Mesendoderm (in vitro differentiated cells): ENCODE measurements around the gene LRR1.

Experiments
- DNase-seq: peaks from one replicate; pipeline ENCODE4 v3.0.0; 2013
- H2AK5ac ChIP-seq: 2 replicates; pipeline ENCODE4 v1.6.1; 2013; ENCODE audit warnings: low read length, inconsistent platforms
- H2BK120ac ChIP-seq: 2 replicates; pipeline ENCODE4 v1.6.1; 2013; ENCODE audit warnings: low read depth, mild to moderate bottlenecking, low read length, moderate library complexity, mixed read lengths
- H2BK15ac ChIP-seq: replicated peaks from 2 replicates; pipeline ENCODE4 v1.6.1; 2013; ENCODE audit warnings: low read depth, mild to moderate bottlenecking, moderate library complexity
- H2BK5ac ChIP-seq: 2 replicates; pipeline ENCODE4 v1.6.1; 2013; ENCODE audit warnings: low read length, inconsistent platforms
- H3K18ac ChIP-seq: 2 replicates; pipeline ENCODE4 v1.6.1; 2013; ENCODE audit warnings: mild to moderate bottlenecking, low read length, mixed read lengths
- H3K23ac ChIP-seq: one replicate; pipeline ENCODE4 v1.6.1; 2013; ENCODE audit warnings: low read length
- H3K27ac ChIP-seq: 2 replicates; pipeline ENCODE4 v1.5.1; 2013; ENCODE audit warnings: low read depth, mild to moderate bottlenecking, inconsistent platforms, low read length, moderate library complexity
- H3K27me3 ChIP-seq: 2 replicates; pipeline ENCODE4 v1.6.1; 2013; ENCODE audit warnings: low read length, control low read depth, mild to moderate bottlenecking, inconsistent platforms; ENCODE audit not compliant: insufficient read depth, poor library complexity
- H3K36me3 ChIP-seq: 2 replicates; pipeline ENCODE4 v1.6.1; 2013; ENCODE audit warnings: low read length, inconsistent platforms; ENCODE audit not compliant: control insufficient read depth, insufficient read depth
- H3K4ac ChIP-seq: one replicate; pipeline ENCODE4 v1.6.1; 2013; ENCODE audit warnings: low read depth, mild to moderate bottlenecking, low read length, moderate library complexity
- H3K4me1 ChIP-seq: 2 replicates; pipeline ENCODE4 v1.6.1; 2013; ENCODE audit warnings: low read depth, low read length, inconsistent platforms; ENCODE audit not compliant: control insufficient read depth
- H3K4me2 ChIP-seq: 2 replicates; pipeline ENCODE4 v1.6.1; 2013; ENCODE audit warnings: low read length
- H3K4me3 ChIP-seq: 2 replicates; pipeline ENCODE4 v1.5.1; 2013; ENCODE audit warnings: mild to moderate bottlenecking, low read length
- H3K56ac ChIP-seq: one replicate; pipeline ENCODE4 v1.6.1; 2013; ENCODE audit warnings: low read length
- H3K79me1 ChIP-seq: 2 replicates; pipeline ENCODE4 v1.6.1; 2013; ENCODE audit warnings: low read length, inconsistent platforms
- H3K79me2 ChIP-seq: 2 replicates; pipeline ENCODE4 v1.6.1; 2013; ENCODE audit warnings: mild to moderate bottlenecking, low read length; ENCODE audit not compliant: control insufficient read depth, insufficient read depth
- H3K9ac ChIP-seq: 2 replicates; pipeline ENCODE4 v1.6.1; 2013; ENCODE audit warnings: low read length, inconsistent platforms
- H4K5ac ChIP-seq: one replicate; pipeline ENCODE4 v1.6.1; 2013; ENCODE audit warnings: low read length
- H4K8ac ChIP-seq: one replicate; pipeline ENCODE4 v1.6.1; 2013; ENCODE audit warnings: low read depth, mild to moderate bottlenecking, control low read depth, low read length, moderate library complexity
- WGBS: extraction: QIAGEN DNeasy Blood & Tissue Kit; methylation state at CpG from one replicate; pipeline ENCODE4 v1.1.7; 2013; ENCODE audit warnings: low lambda C conversion rate, missing lambda C conversion rate; ENCODE audit not compliant: insufficient coverage; ENCODE audit errors: extremely low coverage; 5-methylcytosine and 5-hydroxymethylcytosine counted together

The LRR1 gene

DNA sequence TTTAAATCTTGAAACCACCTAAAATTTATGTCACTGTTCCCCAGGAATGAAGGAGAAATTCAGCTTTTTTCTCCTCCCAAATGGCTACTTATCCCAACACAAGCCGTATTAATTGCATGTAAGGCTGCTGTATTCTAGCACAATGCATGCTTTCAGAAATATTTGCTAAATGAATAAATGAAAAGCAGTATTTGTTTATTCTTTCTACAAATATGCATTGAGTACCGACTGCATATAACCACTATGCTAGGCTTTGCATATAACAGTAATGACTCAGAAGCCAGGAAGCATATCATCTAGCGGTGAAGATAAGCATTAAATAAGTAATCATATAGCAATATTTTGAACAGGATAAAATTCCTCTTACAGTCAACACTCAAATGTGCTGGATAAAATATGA, 5.7 kb upstream of the LRR1 start:
- DNase-seq = no peak
- no peak overlapping the region for H2BK120ac ChIP-seq
- no peak overlapping the region for H3K9ac ChIP-seq
- no peaks in the 10 kb centered on the region for H3K36me3 ChIP-seq
- no peak overlapping the region for H3K23ac ChIP-seq
- no peak overlapping the region for H3K4me3 ChIP-seq
- H2BK15ac ChIP-seq = no peak overlapping the region
- H3K27me3 ChIP-seq = no peaks in the 10 kb centered on the region
- no peak overlapping the region for H4K5ac ChIP-seq
- H3K18ac ChIP-seq = no peak overlapping the region
- no peaks in the 10 kb centered on the region for H3K4me1 ChIP-seq
- no peak overlapping the region for H2BK5ac ChIP-seq
- no peak overlapping the region for H4K8ac ChIP-seq
- H3K4ac ChIP-seq = no peak overlapping the region
- no peaks in the 10 kb centered on the region for H3K79me1 ChIP-seq
- H2AK5ac ChIP-seq = no peak overlapping the region
- H3K27ac ChIP-seq = no peak overlapping the region
- no peak overlapping the region for H3K56ac ChIP-seq
- WGBS = no CpG with 5 or more reads among the region's 3 CpGs
- no peaks in the 10 kb centered on the region for H3K79me2 ChIP-seq
- no peak overlapping the region for H3K4me2 ChIP-seq

DNA sequence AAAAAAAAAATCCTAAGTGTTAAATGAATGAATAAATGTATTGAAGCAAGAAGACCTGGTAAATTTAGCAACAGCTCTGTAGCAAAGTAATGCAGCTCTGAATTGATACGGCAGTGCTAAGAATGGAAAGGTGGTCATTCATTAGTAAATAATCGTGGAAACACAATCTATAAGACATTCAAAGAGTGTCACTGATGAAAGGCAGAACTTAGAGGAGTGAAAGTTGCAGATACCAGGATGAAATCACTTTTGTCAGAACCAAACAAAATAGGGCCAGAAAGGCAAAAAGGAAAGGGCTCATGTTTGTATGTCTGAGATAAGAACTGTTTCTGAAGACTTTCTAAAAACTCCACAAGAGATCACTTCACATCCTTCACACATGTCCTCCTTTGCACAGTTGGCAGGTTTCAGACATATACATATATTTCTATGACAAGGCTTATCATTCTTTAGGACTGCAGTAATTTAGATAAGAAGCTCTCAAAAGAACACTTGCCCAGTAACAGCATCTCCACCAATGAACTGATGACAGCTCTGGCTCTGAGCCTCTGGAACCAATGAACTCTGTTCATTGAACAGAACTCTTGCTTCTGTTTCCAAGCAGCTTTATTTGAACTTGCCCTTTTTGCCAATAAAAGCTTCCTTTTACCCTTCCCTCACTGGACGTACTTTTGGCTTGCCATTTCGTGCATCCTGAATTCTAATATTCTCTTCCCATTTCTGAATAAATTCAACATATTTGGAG, 4.2 kb upstream of the LRR1 start:
- Histone ChIP-seq H3K4ac (no peak overlapping the region), H3K23ac (no peak overlapping the region), H3K79me2 (peaks cover 4% of the 10 kb centered on the region), H3K4me3 (no peak overlapping the region), H3K56ac (no peak overlapping the region), H4K5ac (no peak overlapping the region), H2BK5ac (no peak overlapping the region), H3K18ac (no peak overlapping the region), H3K36me3 (no peaks in the 10 kb centered on the region), H3K27ac (no peak overlapping the region), H2AK5ac (no peak overlapping the region), H3K9ac (no peak overlapping the region), H4K8ac (no peak overlapping the region), H3K79me1 (no peaks in the 10 kb centered on the region), H3K4me2 (no peak overlapping the region), H3K4me1 (no peaks in the 10 kb centered on the region), H2BK120ac (no peak overlapping the region), H3K27me3 (no peaks in the 10 kb centered on the region), H2BK15ac (no peak overlapping the region)
- WGBS = no CpG with 5 or more reads among the region's 4 CpGs
- DNase-seq = no peak

GRCh38 chr14:49598189-49598484, 603 bp upstream of the LRR1 start:
- peaks cover 2% of the 10 kb centered on the region for H3K79me1 ChIP-seq
- no peaks in the 10 kb centered on the region for H3K36me3 ChIP-seq
- no peaks in the 10 kb centered on the region for H3K27me3 ChIP-seq
- H3K56ac ChIP-seq = peak overlapping the region; percentile 99
- H3K4me3 ChIP-seq = peak overlapping the region; percentile 86
- peak overlapping the region; percentile 71 for H3K27ac ChIP-seq
- no peak overlapping the region for H2AK5ac ChIP-seq
- no peak overlapping the region for H3K4ac ChIP-seq
- peak overlapping the region; percentile 75 for H3K4me2 ChIP-seq
- H3K18ac ChIP-seq = no peak overlapping the region
- no peak overlapping the region for H2BK15ac ChIP-seq
- peak overlapping the region; percentile 7 for H3K23ac ChIP-seq
- no peak overlapping the region for H2BK5ac ChIP-seq
- H4K8ac ChIP-seq = no peak overlapping the region
- peak overlapping the region; percentile 99 for H3K9ac ChIP-seq
- no peaks in the 10 kb centered on the region for H3K4me1 ChIP-seq
- WGBS = no CpG with 5 or more reads among the region's 15 CpGs
- DNase-seq = no peak
- H2BK120ac ChIP-seq = no peak overlapping the region
- H4K5ac ChIP-seq = no peak overlapping the region
- peaks cover 7% of the 10 kb centered on the region for H3K79me2 ChIP-seq

DNA sequence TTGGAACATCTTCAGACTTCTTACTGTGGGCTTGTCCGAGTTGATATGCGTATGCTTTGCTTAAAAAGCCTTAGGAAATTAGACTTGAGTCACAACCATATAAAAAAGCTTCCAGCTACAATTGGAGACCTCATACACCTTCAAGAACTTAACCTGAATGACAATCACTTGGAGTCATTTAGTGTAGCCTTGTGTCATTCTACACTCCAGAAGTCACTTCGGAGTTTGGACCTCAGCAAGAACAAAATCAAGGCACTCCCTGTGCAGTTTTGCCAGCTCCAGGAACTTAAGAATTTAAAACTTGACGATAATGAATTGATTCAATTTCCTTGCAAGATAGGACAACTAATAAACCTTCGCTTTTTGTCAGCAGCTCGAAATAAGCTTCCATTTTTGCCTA, 8.8 kb downstream of the LRR1 start:
- Histone ChIP-seq H2BK120ac (no peak overlapping the region), H3K79me1 (no peaks in the 10 kb centered on the region), H3K4ac (no peak overlapping the region), H3K23ac (no peak overlapping the region), H4K8ac (no peak overlapping the region), H3K4me3 (no peak overlapping the region), H3K36me3 (no peaks in the 10 kb centered on the region), H3K4me2 (no peak overlapping the region), H4K5ac (no peak overlapping the region), H3K27me3 (no peaks in the 10 kb centered on the region), H3K18ac (no peak overlapping the region), H3K4me1 (no peaks in the 10 kb centered on the region), H2BK15ac (no peak overlapping the region), H3K9ac (no peak overlapping the region), H2AK5ac (no peak overlapping the region), H2BK5ac (no peak overlapping the region), H3K79me2 (no peaks in the 10 kb centered on the region), H3K56ac (no peak overlapping the region), H3K27ac (no peak overlapping the region)
- no peak for DNase-seq
- no CpG with 5 or more reads among the region's 6 CpGs for WGBS

DNA sequence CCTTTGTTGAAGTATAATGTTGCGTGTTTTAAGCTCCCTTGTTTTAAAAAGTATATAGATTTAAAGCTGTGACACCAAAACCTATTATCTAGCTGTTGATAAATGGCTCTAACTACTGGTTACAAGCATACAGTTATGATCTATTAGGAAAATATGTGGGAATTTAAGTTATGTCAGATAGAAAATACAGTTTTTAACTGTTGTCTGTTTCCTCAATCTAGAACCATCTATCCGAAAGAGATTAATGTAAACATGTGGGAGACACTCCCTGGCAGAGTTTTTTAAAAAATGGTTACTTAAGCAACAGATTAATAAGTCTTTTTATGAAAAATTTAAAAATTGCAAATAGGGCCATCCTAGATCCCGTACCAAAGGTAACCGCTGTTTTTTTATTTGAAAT, 13.5 kb downstream of the LRR1 start:
- H3K4ac ChIP-seq = no peak overlapping the region
- no peak overlapping the region for H2BK5ac ChIP-seq
- H2BK15ac ChIP-seq = no peak overlapping the region
- no peak overlapping the region for H2BK120ac ChIP-seq
- H3K79me1 ChIP-seq = no peaks in the 10 kb centered on the region
- no peak for DNase-seq
- H3K27ac ChIP-seq = no peak overlapping the region
- no peaks in the 10 kb centered on the region for H3K27me3 ChIP-seq
- H3K79me2 ChIP-seq = no peaks in the 10 kb centered on the region
- no peaks in the 10 kb centered on the region for H3K4me1 ChIP-seq
- no peak overlapping the region for H3K23ac ChIP-seq
- H4K5ac ChIP-seq = no peak overlapping the region
- H3K4me2 ChIP-seq = no peak overlapping the region
- H3K56ac ChIP-seq = no peak overlapping the region
- H3K4me3 ChIP-seq = no peak overlapping the region
- H3K18ac ChIP-seq = no peak overlapping the region
- no peak overlapping the region for H2AK5ac ChIP-seq
- H3K36me3 ChIP-seq = peaks cover 1% of the 10 kb centered on the region
- H4K8ac ChIP-seq = no peak overlapping the region
- H3K9ac ChIP-seq = no peak overlapping the region
- no CpG with 5 or more reads among the region's 4 CpGs for whole genome bisulfite sequencing

- H3K79me2 ChIP-seq = no peaks in the 10 kb centered on the region
- peaks cover 1% of the 10 kb centered on the region for H3K36me3 ChIP-seq
Measured at GRCh38 chr14:49612671-49613070, 13.9 kb downstream of the LRR1 start.

More at GRCh38 chr14:49612671-49613070, 13.9 kb downstream of the LRR1 start:
- no peak overlapping the region for H3K18ac ChIP-seq
- H3K4me2 ChIP-seq = no peak overlapping the region
- no peaks in the 10 kb centered on the region for H3K27me3 ChIP-seq
- no peak overlapping the region for H4K5ac ChIP-seq
- H2BK120ac ChIP-seq = no peak overlapping the region
- H4K8ac ChIP-seq = no peak overlapping the region
- H3K4me3 ChIP-seq = no peak overlapping the region
- H3K23ac ChIP-seq = no peak overlapping the region
- no peaks in the 10 kb centered on the region for H3K4me1 ChIP-seq
- no peak overlapping the region for H3K9ac ChIP-seq
- H2AK5ac ChIP-seq = no peak overlapping the region
- no peak overlapping the region for H3K4ac ChIP-seq
- H3K27ac ChIP-seq = no peak overlapping the region
- no peak overlapping the region for H3K56ac ChIP-seq
- DNase-seq = no peak
- no CpG with 5 or more reads among the region's 8 CpGs for WGBS
- H3K79me1 ChIP-seq = no peaks in the 10 kb centered on the region
- H2BK5ac ChIP-seq = no peak overlapping the region
- no peak overlapping the region for H2BK15ac ChIP-seq
